MM.1S (cell line): ENCODE results near the gene DCDC1.

ENCODE experiments used
- CTCF ChIP-seq: fragments of 300-600 bp; sonication (generic); IDR thresholded peaks from 2 replicates; pipeline ENCODE4 v1.5.1; 2016; ENCODE audit warnings: antibody characterized with exemption, low read length, mixed read lengths
- EZH2 ChIP-seq: fragments of 300-600 bp; sonication (generic); optimal IDR thresholded peaks from 2 replicates; pipeline ENCODE3; 2017; ENCODE audit warnings: low read depth, mild to moderate bottlenecking, antibody characterized with exemption, low read length, mixed read lengths
- EZH2phosphoT487 ChIP-seq: fragments of 300-600 bp; sonication (generic); IDR thresholded peaks from 2 replicates; pipeline ENCODE4 v1.6.1; 2018; ENCODE audit warnings: antibody characterized with exemption, low read length

- TF ChIP-seq CTCF = no peak
- TF ChIP-seq EZH2 = no peak
- TF ChIP-seq EZH2phosphoT487 = no peak
Observed at GRCh38 chr11:30990625-30991296, 378.8 kb downstream of the DCDC1 start.
